22Rv1 (cell line): ENCODE results near the gene ZNF324.
"Not testable (repeated sequence)": the region's sequence is repeated elsewhere in the genome, so short reads cannot be mapped to it uniquely, and the experiment has no call there.

Experiments used
- H3K27ac ChIP-seq: fragments of 450-650 bp; 2 replicates; pipeline ENCODE4 v1.5.1; 2017
- CTCF ChIP-seq: fragments of 450-650 bp; IDR thresholded peaks from 2 replicates; pipeline ENCODE4 v1.5.1; 2017; ENCODE audit warnings: mild to moderate bottlenecking
- ZFX ChIP-seq: fragments of 450-650 bp; IDR thresholded peaks from 2 replicates; pipeline ENCODE4 v1.6.1; 2017; ENCODE audit warnings: antibody characterized with exemption, borderline replicate concordance

The ZNF324 gene

DNA sequence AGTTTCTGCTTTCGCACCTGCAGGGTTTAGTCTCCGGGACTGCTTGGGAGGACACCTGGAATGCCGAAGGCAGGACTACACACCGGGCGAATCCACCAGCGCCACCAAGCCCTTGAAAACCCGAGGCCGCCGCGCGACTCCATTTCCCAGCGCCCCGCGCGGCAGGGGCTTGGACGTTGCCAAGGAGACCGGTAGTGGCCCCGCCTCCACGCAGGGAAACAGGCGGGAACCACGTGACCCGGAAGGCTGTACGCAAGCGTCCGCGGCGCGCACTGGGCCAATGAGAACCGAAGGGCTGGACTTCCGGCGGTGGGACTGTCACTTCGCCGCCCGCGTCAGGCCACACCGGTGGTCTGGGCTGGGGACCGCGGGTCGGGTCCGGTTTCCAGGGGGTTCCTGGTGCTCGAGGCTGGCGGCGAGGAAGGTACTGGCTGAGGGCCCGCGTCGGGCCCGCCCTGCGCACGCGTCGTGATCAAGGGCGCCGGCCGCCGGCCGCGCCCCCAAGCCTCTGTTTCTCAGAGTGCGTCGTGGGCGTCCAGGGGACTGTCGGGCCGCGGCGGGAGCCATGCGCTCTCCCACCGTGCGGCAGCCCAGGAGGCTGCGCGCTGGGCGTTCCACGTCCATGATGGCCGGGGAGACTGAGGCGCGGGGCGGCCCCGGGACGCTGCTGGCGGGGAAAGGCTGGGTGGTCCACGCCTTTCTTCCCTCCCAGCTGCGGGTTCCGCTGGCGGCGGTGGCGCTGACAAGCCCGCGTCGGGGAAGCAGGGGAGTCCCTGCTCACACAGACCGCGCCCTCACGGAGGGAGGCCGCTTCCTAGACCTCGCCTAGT lies at the start of gene ZNF324:
Gene ZNF324 (plus strand): TSS at position 321 of the 830 bp plus-strand sequence. CDS start 2,106 bp downstream, outside the sequence.
- TF ChIP-seq ZFX (no peak), CTCF (0 out of 2 replicates have a peak, but pooled peaks have one; percentile 21)
- peak within 1 kb of the TSS; percentile 77 for H3K27ac ChIP-seq

DNA sequence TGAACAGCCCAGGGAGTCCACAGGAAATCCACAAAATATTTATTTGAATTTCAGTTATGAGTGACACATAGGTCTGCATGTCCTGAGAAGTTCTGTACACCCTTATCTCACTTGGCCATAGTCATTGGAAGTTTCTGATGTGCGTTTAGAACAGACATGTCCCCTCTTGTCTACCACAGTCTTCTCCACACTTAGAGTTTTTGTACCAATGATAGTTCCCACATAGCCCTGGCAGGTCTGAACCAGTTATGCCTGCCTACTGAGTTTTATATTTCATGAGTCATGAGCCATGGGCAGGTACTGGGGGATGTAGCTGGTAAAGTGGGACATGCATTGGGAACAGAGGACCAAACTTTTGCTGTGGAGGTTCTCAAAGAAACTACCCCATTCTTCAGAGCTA lies 38.3 kb upstream of the ZNF324 start:
- TF ChIP-seq CTCF, result no peak
- no peak for TF ChIP-seq ZFX
- H3K27ac ChIP-seq, result no peak overlapping the region

DNA sequence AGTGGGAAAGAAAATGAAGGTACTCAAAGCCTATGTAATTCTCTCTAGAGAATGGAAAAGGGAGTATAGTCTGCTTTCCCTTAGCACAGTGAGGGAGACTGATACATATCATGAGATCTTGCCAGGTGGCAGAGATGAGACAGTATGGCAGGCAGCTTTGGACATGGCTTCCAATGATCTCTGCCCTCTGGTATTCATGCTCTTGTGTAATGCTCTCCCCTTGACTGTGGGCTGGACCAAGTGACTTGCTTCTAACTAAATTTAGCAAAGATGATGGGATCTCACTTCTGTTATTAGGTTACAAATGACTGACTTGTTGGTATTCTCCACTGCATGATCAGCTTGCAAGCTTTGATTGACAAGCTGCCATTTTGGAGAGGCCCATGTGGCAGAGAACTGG lies 37.1 kb upstream of the ZNF324 start:
- H3K27ac ChIP-seq, result no peak overlapping the region
- no peak for TF ChIP-seq CTCF
- TF ChIP-seq ZFX, result no peak

DNA sequence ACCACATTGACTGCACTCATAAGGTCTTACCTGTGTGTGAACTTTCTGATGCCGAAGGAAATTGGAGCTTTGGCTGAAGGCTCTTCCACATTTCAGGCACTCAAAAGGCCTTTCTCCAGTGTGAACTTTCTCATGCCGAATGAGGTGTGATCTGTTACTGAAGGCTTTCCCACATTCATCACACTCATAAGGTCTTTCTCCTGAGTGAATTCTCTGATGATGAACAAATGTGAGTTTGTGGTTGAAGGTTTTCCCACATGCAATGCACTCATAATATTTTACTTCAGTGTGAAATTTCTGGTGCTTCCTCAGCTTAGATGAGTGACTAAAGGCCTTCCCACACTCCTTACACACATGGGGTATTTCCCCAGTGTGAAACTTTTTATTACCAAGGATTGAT lies 32.7 kb upstream of the ZNF324 start:
- TF ChIP-seq ZFX (no peak), CTCF (no peak)
- H3K27ac ChIP-seq, result no peak overlapping the region

GRCh38 chr19:58439576-58440554 lies 27.0 kb upstream of the ZNF324 start, which contains the start of gene ZNF132:
TSS of gene ZNF132 (minus strand) at chr19:58440153. CDS start at chr19:58439821, 332 bp downstream.
- no peak for TF ChIP-seq ZFX
- TF ChIP-seq CTCF, result no peak
- H3K27ac ChIP-seq, result no peak within 1 kb of the TSS

DNA sequence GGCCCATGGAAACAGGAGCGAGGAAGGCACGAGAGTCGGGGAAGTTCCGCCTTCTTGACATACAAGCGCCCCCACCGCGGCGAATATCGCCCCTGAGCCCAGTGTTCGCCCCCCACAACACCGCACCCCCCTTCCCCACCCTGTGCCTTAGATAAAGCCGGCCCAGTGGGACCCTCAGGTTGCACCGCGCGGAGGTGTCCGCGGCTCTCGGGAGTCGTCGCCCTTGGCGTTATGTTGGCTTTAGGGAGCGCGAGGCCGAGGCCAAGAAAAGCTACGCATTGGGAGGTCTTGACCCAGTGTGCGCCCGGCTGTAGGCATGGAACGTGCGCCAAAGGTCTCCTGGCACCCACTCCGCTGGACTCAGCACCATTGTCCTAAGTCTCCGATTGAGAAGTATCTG lies 26.3 kb upstream of the ZNF324 start:
- TF ChIP-seq CTCF (no peak), ZFX (no peak)
- H3K27ac ChIP-seq, result no peak overlapping the region

- H3K27ac ChIP-seq, result not testable (repeated sequence)
These were observed 23.9 kb upstream of the ZNF324 start for GRCh38 chr19:58442986-58443385.

DNA sequence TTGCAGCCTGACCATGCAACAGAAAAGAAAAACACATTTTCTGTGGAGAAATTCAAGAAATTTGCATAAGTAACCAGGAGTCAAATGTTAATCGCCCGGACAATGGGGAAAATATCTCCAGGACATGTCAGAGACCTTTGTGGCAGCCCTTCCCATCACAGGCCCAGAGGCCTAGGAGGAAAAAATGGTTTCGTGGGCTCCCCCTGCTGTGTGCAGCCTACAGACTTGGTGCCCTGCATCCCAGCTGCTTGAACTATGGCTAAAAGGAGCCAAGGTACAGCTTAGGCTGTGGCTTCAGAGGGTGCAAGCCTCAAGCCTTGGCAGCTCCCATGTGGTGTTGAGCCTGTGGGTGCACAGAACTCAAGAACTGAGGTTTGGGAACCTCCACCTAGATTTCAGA lies 18.0 kb upstream of the ZNF324 start:
- not testable (repeated sequence) for H3K27ac ChIP-seq

DNA sequence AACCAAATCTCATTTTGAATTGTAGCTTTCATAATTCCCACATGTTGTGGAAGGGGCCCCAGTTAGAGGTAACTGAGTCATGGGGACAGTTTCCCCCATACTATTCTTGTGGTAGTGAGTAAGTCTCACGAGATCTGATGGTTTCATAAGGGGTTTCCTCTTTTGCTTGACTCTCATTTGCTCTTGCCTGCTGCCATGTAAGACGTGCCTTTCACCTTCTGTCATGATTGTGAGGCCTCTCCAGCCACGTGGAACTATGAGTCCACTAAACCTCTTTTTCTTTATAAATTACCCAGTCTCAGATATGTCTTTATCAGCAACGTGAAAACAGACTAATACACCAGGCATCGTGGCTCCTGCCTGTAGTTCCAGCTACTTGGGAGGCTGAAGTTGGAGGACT lies 16.9 kb upstream of the ZNF324 start:
- not testable (repeated sequence) for H3K27ac ChIP-seq
